K562 (cell line): Measurements from ENCODE around the gene LCN15. TPM values are rescaled to one million over a fixed set of nuclear protein-coding genes. Genes with fewer than 3 reads are reported as not detected.
A peak's percentile ranks its signal among the peaks of the same experiment; 100 is the strongest.

ENCODE experiments used
- ATAC-seq: fragments of 200-7000 bp; cut with Tn5 transposase; 3 replicates; pipeline ENCODE4 v1.9.1; 2020; ENCODE audit warnings: moderate library complexity
- BruUV-seq: library from RNA; stranded (reverse); fragments of 400-500 nt; replicated peaks from 2 replicates; lab custom pipeline; 2021; lab: Mats Ljungman, UMichigan
- CTCF ChIA-PET: fragments of 300-600 bp; formaldehyde crosslinking; extraction: SDS; loops from one replicate; lab custom pipeline; 2021; ENCODE audit warnings: low intra/inter-chr PET ratio; lab: Yijun Ruan, JAX
- POLR2A ChIA-PET: fragments of 300-600, 350-650 bp; sonication (Branson Sonifier 250); formaldehyde crosslinking; extraction: SDS; loops from one replicate; lab custom pipeline; 2021; ENCODE audit warnings: antibody characterized with exemption, inconsistent platforms; lab: Yijun Ruan, JAX
- DNase-seq, 4 experiments: peaks; one replicate each; pipeline versions ENCODE4 v3.0.0 to v3.0.0-alpha.2; 2011 to 2018; ENCODE audit warnings: low spot score in 3 of 4, mixed read lengths in 3 of 4; ENCODE audit errors: extremely low read depth in 1 of 4
- FAIRE-seq: peaks from 2 replicates; lab custom pipeline; 2011; peaks lifted over from hg19 to GRCh38; lab: Jason Lieb, UNC
- H2AFZ ChIP-seq: 2 replicates; pipeline ENCODE4 v1.6.0; 2011; ENCODE audit warnings: low read depth, low read length, control low read depth, inconsistent platforms
- H3K27ac ChIP-seq: fragments of 200-600 bp; 3 replicates; pipeline ENCODE4 v1.8.0; 2011; ENCODE audit warnings: low read depth, mild to moderate bottlenecking, control low read depth, inconsistent platforms, low read length, moderate library complexity, mixed read lengths; ENCODE audit errors: extremely low read depth
- H3K27me3 ChIP-seq, 2 experiments: fragments of 300-600 bp in 1 of 2; 2 replicates in 1 of 2; 3 replicates in 1 of 2; pipeline versions ENCODE4 v1.6.0 to v1.8.0; 2011; ENCODE audit warnings: inconsistent platforms in 2 of 2, low read length in 2 of 2, mild to moderate bottlenecking in 1 of 2, mixed read lengths in 1 of 2, moderate library complexity in 1 of 2; ENCODE audit not compliant: control insufficient read depth in 2 of 2, insufficient read depth in 2 of 2
- H3K36me3 ChIP-seq: fragments of 300-600 bp; 3 replicates; pipeline ENCODE4 v1.8.0; 2011; ENCODE audit warnings: mild to moderate bottlenecking, low read length, inconsistent platforms; ENCODE audit not compliant: control insufficient read depth, insufficient read depth
- H3K4me1 ChIP-seq, 2 experiments: fragments of 200-600 bp in 1 of 2; replicated peaks in 1 of 2; 2 replicates in 1 of 2; 3 replicates in 1 of 2; pipeline versions ENCODE4 v1.5.1 to v1.8.0; 2011; ENCODE audit warnings: inconsistent platforms in 2 of 2, low read length in 2 of 2, mild to moderate bottlenecking in 1 of 2, mixed read lengths in 1 of 2, moderate library complexity in 1 of 2; ENCODE audit not compliant: control insufficient read depth in 2 of 2, insufficient read depth in 2 of 2
- H3K4me2 ChIP-seq: 2 replicates; pipeline ENCODE4 v1.6.1; 2011; ENCODE audit warnings: low read length, control low read depth, inconsistent platforms, mixed read lengths; ENCODE audit not compliant: insufficient read depth
- H3K4me3 ChIP-seq: fragments of 200-600 bp; sonication (generic), shearing (Covaris generic); 2 replicates; pipeline ENCODE4 v1.5.1; 2016; ENCODE audit warnings: control low read depth, inconsistent platforms
- H3K79me2 ChIP-seq: fragments of 200-600 bp; 3 replicates; pipeline ENCODE4 v1.8.0; 2011; ENCODE audit warnings: low read length, inconsistent platforms; ENCODE audit not compliant: control insufficient read depth, insufficient read depth
- H3K9ac ChIP-seq, 2 experiments: 2 replicates each; pipeline versions ENCODE4 v1.6.0 to v1.6.1; 2011; ENCODE audit warnings: low read depth in 2 of 2, low read length in 2 of 2, control low read depth in 1 of 2, inconsistent platforms in 1 of 2, mild to moderate bottlenecking in 1 of 2, mixed read lengths in 1 of 2; ENCODE audit not compliant: insufficient read depth in 1 of 2
- H3K9me1 ChIP-seq: one replicate; pipeline ENCODE4 v1.6.0; 2011; ENCODE audit warnings: inconsistent platforms, mild to moderate bottlenecking, low read length, moderate library complexity; ENCODE audit not compliant: control insufficient read depth, insufficient read depth
- H3K9me3 ChIP-seq: replicated peaks from 2 replicates; pipeline ENCODE4 v1.5.1; 2011; ENCODE audit warnings: low read depth, low read length, inconsistent platforms; ENCODE audit not compliant: control insufficient read depth, insufficient read depth
- H4K20me1 ChIP-seq: replicated peaks from 2 replicates; pipeline ENCODE4 v1.6.1; 2011; ENCODE audit warnings: low read length, inconsistent platforms, mixed read lengths; ENCODE audit not compliant: control insufficient read depth, insufficient read depth
- GATAD2B ChIP-seq: fragments of 450-650 bp; IDR thresholded peaks from 2 replicates; pipeline ENCODE4 v1.6.1; 2017; ENCODE audit warnings: mild to moderate bottlenecking, borderline replicate concordance
- HOXB6 ChIP-seq: fragments of 250-450 bp; sonication (Bioruptor Pico); IDR thresholded peaks from 2 replicates; pipeline ENCODE4 v1.5.1; 2022; ENCODE audit warnings: mild to moderate bottlenecking, borderline replicate concordance
- MAFG ChIP-seq: fragments of 450-650 bp; conservative IDR thresholded peaks from 2 replicates; pipeline ENCODE4 v1.6.1; 2016; ENCODE audit warnings: missing genetic modification characterization, missing compliant biosample characterization
- NFYB ChIP-seq: IDR thresholded peaks from 2 replicates; pipeline ENCODE4 v1.6.1; 2011; ENCODE audit warnings: mild to moderate bottlenecking, moderate library complexity; ENCODE audit not compliant: insufficient read length; ENCODE audit errors: extremely low read depth
- RBM14 ChIP-seq: fragments of 200-400 bp; formaldehyde crosslinking; IDR thresholded peaks from 2 replicates; pipeline ENCODE4 v1.6.1; 2018; ENCODE audit warnings: low read depth, mild to moderate bottlenecking, low read length, moderate library complexity, borderline replicate concordance; ENCODE audit not compliant: insufficient read depth
- RBM15 ChIP-seq: fragments of 200-400 bp; formaldehyde crosslinking; IDR thresholded peaks from 2 replicates; pipeline ENCODE4 v1.6.1; 2018; ENCODE audit warnings: mild to moderate bottlenecking, low read length, moderate library complexity; ENCODE audit not compliant: insufficient read depth
- SPI1 ChIP-seq: IDR thresholded peaks from 2 replicates; pipeline ENCODE4 v1.6.1; 2011; ENCODE audit warnings: low read depth, low read length, control low read depth, borderline replicate concordance
- ZNF311 ChIP-seq: fragments of 250-450 bp; sonication (Bioruptor Pico); IDR thresholded peaks from 2 replicates; pipeline ENCODE4 v1.4.0; 2020; ENCODE audit warnings: mild to moderate bottlenecking, moderate library complexity
- ZNF507 ChIP-seq: conservative IDR thresholded peaks from 2 replicates; pipeline ENCODE4 v1.6.1; 2017; ENCODE audit warnings: missing genetic modification characterization, missing compliant biosample characterization
- ZNF583 ChIP-seq: fragments of 250-450 bp; sonication (Bioruptor Pico); IDR thresholded peaks from 2 replicates; pipeline ENCODE4 v1.4.0; 2020
- WGBS: fragments of 100-300 bp; shearing (Covaris generic); methylation state at CpG from one replicate; pipeline ENCODE4 v1.1.6; 2016; ENCODE audit warnings: low coverage, mixed read lengths; ENCODE audit not compliant: insufficient coverage; ENCODE audit errors: missing lambda C conversion rate; 5-methylcytosine and 5-hydroxymethylcytosine counted together
- in situ Hi-C: fragments of 300-500 bp; cut with MboI; formaldehyde crosslinking; loops from 4 replicates; pipeline ENCODE4 v1.15.0; 2018; ENCODE audit warnings: inconsistent platforms, mixed read lengths
- intact Hi-C: fragments of 100-400 bp; cut with micrococcal nuclease; formaldehyde crosslinking; loops from 2 replicates; pipeline ENCODE4 v1.14.2; 2022
- polyA plus RNA-seq, 8 experiments: library from polyadenylated mRNA; depleted of rRNA in 4 of 8; stranded (reverse) in 5 of 8; unstranded in 3 of 8; fragments of >200 nt; fragmentation: Nextera tagmentation in 2 of 8; fragmentation: Illumina TruSeq in 1 of 8; extraction: Ambion mirVana in 2 of 8; extraction: Trizol in 1 of 8; gene quantifications; 2 replicates each; pipeline versions ENCODE4 v1.2.1 to v1.2.3, GENCODE V29; 2011 to 2014; ENCODE audit warnings: inconsistent platforms in 1 of 8, missing spikeins in 1 of 8
- total RNA-seq, 7 experiments: library from RNA; depleted of rRNA in 6 of 7; stranded (reverse); fragments of >200 nt in 6 of 7; fragmentation: Illumina TruSeq in 2 of 7; extraction: Trizol in 2 of 7; gene quantifications; 2 replicates each; pipeline versions ENCODE4 v1.2.1 to v1.2.3, GENCODE V29; 2011 to 2021; ENCODE audit warnings: low replicate concordance in 1 of 7

The LCN15 gene
- total and polyA plus RNA-seq, 9 of the 15 experiments (the other 6 are each of a cell fraction or from before 2014, with no cell fraction given): 0.66 TPM; not detected in 8

- in situ Hi-C loops (no loop called here), intact Hi-C loops (no loop called here)
- Histone ChIP-seq H3K4me1 (peaks cover 0 to 55% of the 10 kb centered on the region in 2 experiments; a peak in 3 of 5 replicates), H3K27ac (no peak overlapping the region), H4K20me1 (no peaks in the 10 kb centered on the region), H3K9ac (no peak overlapping the region), H3K79me2 (no peaks in the 10 kb centered on the region), H3K27me3 (no peaks in the 10 kb centered on the region), H2AFZ (0 out of 2 replicates have a peak overlapping the region, but pooled peaks have one; percentile 3), H3K4me2 (no peak overlapping the region), H3K9me3 (peaks cover 13% of the 10 kb centered on the region), H3K9me1 (no peaks in the 10 kb centered on the region)
- ChIA-PET CTCF (no interaction called here), POLR2A (interaction anchor here (1.2 to 1.8 kb wide), 2 partner anchors 10 to 23 kb away, joined by 3 to 6 read pairs; no protein-coding TSS in a partner anchor)
- no TSS peak for BruUV-seq
- DNase-seq (no peak), ATAC-seq (no peak)
- TF ChIP-seq ZNF507 (tag) (no peak), SPI1 (peak; percentile 84), HOXB6 (CRISPR knock-in tag) (no peak), NFYB (peak; percentile 14)
- TF ChIP-seq, all 486 proteins: peak for 2
- FAIRE-seq: no peak
- 0% methylated on average over 1 of the region's 1 CpG for WGBS
- no peaks in the 10 kb centered on the region for H3K36me3 ChIP-seq
- no peak overlapping the region for H3K4me3 ChIP-seq
Measured at GRCh38 chr9:136751244-136751643, 13.1 kb downstream of the LCN15 start.

DNA sequence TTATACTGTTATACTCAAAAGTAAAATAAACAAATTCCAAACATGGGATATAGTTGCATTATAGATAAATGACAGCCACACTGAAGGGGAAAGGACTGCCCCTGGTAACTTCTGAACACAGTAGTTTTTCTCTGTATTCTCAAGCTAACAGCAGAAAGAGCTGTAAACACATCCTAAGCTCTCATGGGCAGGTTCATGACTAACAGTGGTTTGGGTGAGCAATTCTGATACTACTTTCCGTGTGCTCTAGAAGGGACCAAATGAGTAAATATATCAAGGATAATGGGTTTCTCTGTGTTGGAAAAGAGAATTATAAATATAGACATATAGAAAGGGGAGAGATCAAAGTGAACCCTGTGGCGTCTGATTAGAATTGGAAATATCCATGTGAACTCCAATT, 13.8 kb downstream of the LCN15 start:
- TF ChIP-seq MAFG (tag): no peak
- TF ChIP-seq RBM15: no peak
- no peak for TF ChIP-seq GATAD2B
- TF ChIP-seq RBM14: no peak
- TF ChIP-seq ZNF311 (CRISPR knock-in tag): no peak
- no peak for TF ChIP-seq ZNF583 (CRISPR knock-in tag)
- in situ Hi-C loops: no loop called here
- Histone ChIP-seq H2AFZ (no peak overlapping the region), H3K9me3 (peaks cover 8% of the 10 kb centered on the region; the same call in 1 of the 2 replicates), H3K4me1 (peaks cover 4 to 61% of the 10 kb centered on the region in 2 experiments), H3K36me3 (no peaks in the 10 kb centered on the region), H3K4me2 (no peak overlapping the region), H3K79me2 (no peaks in the 10 kb centered on the region), H3K27me3 (no peaks in the 10 kb centered on the region), H3K9me1 (no peaks in the 10 kb centered on the region), H4K20me1 (no peaks in the 10 kb centered on the region), H3K27ac (no peak overlapping the region), H3K4me3 (no peak overlapping the region), H3K9ac (no peak overlapping the region)
- POLR2A ChIA-PET: interaction anchor here (1.2 to 1.8 kb wide), 2 partner anchors 11 to 23 kb away, joined by 4 to 6 read pairs; no protein-coding TSS in a partner anchor
- CTCF ChIA-PET: no interaction called here
- ATAC-seq: no peak
- intact Hi-C loops: no loop called here
- BruUV-seq: no TSS peak
- no peak for DNase-seq
- FAIRE-seq: no peak
- 18% methylated on average over 2 of the region's 2 CpGs for WGBS
